Panc1 (cell line): ENCODE results near the gene PIH1D1.

Source experiments
- CTCF ChIP-seq: fragments of 450-650 bp; IDR thresholded peaks from 2 replicates; pipeline ENCODE4 v1.5.1; 2017; ENCODE audit warnings: mild to moderate bottlenecking
- POLR2AphosphoS5 ChIP-seq: IDR thresholded peaks from 2 replicates; pipeline ENCODE4 v1.6.1; 2012; ENCODE audit warnings: mild to moderate bottlenecking, low read depth, low read length, moderate library complexity
- REST ChIP-seq, 2 experiments: IDR thresholded peaks; 2 replicates each; pipeline ENCODE4 v1.6.1; 2011 to 2012; ENCODE audit warnings: low read depth in 2 of 2, control low read depth in 1 of 2, low read length in 1 of 2, mild to moderate bottlenecking in 1 of 2, moderate library complexity in 1 of 2; ENCODE audit not compliant: insufficient read depth in 1 of 2
- SIN3A ChIP-seq: IDR thresholded peaks from 2 replicates; pipeline ENCODE4 v1.6.1; 2012; ENCODE audit warnings: low read depth, mild to moderate bottlenecking, low read length, moderate library complexity, borderline replicate concordance; ENCODE audit not compliant: insufficient read depth
- TCF7L2 ChIP-seq: IDR thresholded peaks from 2 replicates; pipeline ENCODE4 v1.6.1; 2011; ENCODE audit warnings: mild to moderate bottlenecking, low read depth, low read length, inconsistent platforms

GRCh38 chr19:49486710-49487276 lies 35.2 kb upstream of the PIH1D1 start:
- TF ChIP-seq CTCF (no peak), SIN3A (no peak), REST (IDR thresholded peaks at IDR 0.05; ENCODE audit: insufficient read depth in 1 of 2, low read depth in 2 of 2, low read length in 1 of 2) (no peak), POLR2AphosphoS5 (no peak), TCF7L2 (no peak)
